ENCODE data around the gene RAB11A.

Gene RAB11A

DNA sequence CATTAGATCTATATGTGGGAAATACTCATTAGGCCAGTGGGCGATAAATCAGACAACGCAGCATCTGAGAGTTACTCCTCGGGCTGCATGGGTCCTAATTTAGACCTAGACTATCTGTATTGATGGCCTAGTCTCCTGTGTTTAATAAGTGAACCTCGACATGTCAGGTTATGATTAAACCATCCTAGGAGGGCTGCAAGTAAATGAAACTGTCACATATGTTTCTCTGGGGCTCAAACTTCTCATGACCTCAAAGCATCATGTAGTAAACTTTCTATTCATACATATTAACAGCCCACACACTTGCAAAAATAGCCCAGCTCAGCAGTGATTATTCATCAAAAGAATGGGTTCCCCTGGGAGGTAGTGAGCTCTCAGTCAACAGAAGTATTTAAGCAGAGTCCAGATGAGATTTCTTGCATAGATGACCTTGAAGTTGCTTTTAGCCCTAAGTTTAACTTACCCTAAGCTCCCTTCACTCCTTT, 51.6 kb downstream of the RAB11A start:
- no peaks in the 10 kb centered on the region for H3K4me1 ChIP-seq
- H3K27me3 ChIP-seq (ENCODE audit: control insufficient read depth, insufficient read depth, low read length): no peaks in the 10 kb centered on the region
- no peak overlapping the region for H3K9ac ChIP-seq
- H2AFZ ChIP-seq: no peak overlapping the region
- no peaks in the 10 kb centered on the region for H3K9me3 ChIP-seq (ENCODE audit: control insufficient read depth, low read length)
- H3K36me3 ChIP-seq (ENCODE audit: control insufficient read depth, insufficient read depth, low read length): no peaks in the 10 kb centered on the region
- no peak overlapping the region for H3K4me2 ChIP-seq (ENCODE audit: low read length)
- TF ChIP-seq, protein P1, sequence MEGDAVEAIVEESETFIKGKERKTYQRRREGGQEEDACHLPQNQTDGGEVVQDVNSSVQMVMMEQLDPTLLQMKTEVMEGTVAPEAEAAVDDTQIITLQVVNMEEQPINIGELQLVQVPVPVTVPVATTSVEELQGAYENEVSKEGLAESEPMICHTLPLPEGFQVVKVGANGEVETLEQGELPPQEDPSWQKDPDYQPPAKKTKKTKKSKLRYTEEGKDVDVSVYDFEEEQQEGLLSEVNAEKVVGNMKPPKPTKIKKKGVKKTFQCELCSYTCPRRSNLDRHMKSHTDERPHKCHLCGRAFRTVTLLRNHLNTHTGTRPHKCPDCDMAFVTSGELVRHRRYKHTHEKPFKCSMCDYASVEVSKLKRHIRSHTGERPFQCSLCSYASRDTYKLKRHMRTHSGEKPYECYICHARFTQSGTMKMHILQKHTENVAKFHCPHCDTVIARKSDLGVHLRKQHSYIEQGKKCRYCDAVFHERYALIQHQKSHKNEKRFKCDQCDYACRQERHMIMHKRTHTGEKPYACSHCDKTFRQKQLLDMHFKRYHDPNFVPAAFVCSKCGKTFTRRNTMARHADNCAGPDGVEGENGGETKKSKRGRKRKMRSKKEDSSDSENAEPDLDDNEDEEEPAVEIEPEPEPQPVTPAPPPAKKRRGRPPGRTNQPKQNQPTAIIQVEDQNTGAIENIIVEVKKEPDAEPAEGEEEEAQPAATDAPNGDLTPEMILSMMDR (IDR thresholded peaks at IDR 0.05): no peak
- no peak overlapping the region for H3K4me3 ChIP-seq (ENCODE audit: low read depth, low read length)
- H3K79me2 ChIP-seq: no peaks in the 10 kb centered on the region
- no peak overlapping the region for H3K27ac ChIP-seq

DNA sequence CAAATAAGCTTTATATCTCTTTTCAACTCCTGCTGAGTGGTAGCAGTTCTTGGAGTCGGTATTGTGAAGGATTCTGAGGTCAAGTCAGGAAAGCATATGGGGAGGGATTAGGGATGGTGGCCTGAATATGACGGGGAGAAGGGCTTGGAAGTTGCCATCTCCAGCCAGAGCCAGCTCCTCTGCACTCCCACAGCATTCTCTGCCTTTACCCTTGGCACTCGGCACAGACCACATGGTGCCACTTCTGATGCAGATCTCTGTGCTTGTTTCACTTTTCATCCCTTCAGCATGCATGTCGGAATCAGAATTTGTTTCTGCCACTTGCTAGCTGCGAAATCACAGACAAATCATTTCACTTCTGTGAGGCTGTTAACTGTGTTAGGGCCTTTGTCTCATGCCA, 52.5 kb downstream of the RAB11A start:
- Histone ChIP-seq H3K4me2 (ENCODE audit: low read length) (no peak overlapping the region), H2AFZ (no peak overlapping the region), H3K9ac (no peak overlapping the region), H3K27ac (no peak overlapping the region), H3K4me1 (no peaks in the 10 kb centered on the region), H3K9me3 (ENCODE audit: control insufficient read depth, low read length) (no peaks in the 10 kb centered on the region), H3K27me3 (ENCODE audit: control insufficient read depth, insufficient read depth, low read length) (no peaks in the 10 kb centered on the region), H3K4me3 (ENCODE audit: low read depth, low read length) (no peak overlapping the region), H3K36me3 (ENCODE audit: control insufficient read depth, insufficient read depth, low read length) (no peaks in the 10 kb centered on the region), H3K79me2 (no peaks in the 10 kb centered on the region)
- TF ChIP-seq, protein P1 (IDR thresholded peaks at IDR 0.05): no peak

DNA sequence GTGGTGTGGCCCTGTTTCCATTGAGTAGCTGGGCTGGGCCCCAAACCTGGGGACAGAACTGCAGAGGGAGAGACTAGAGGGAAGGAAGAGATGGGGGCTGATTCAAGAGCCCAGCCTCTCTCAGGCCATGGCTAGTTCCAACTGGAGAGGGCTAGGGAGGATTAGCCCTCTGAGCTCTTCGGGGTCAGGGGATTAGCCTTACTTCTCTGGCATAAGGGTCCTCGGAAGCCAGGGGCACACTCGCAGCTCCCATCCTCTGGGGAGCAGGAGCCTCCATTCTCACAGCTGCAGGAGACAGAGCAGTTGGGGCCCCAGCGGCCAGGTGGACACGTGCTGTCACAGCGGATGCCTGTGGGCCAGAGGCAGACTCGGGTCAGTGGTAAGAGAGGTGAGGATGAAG, 53.3 kb downstream of the RAB11A start:
- Histone ChIP-seq H3K27me3 (ENCODE audit: control insufficient read depth, insufficient read depth, low read length) (no peaks in the 10 kb centered on the region), H2AFZ (no peak overlapping the region), H3K4me2 (ENCODE audit: low read length) (no peak overlapping the region), H3K4me1 (no peaks in the 10 kb centered on the region), H3K79me2 (no peaks in the 10 kb centered on the region), H3K4me3 (ENCODE audit: low read depth, low read length) (no peak overlapping the region), H3K9me3 (ENCODE audit: control insufficient read depth, low read length) (no peaks in the 10 kb centered on the region), H3K36me3 (ENCODE audit: control insufficient read depth, insufficient read depth, low read length) (no peaks in the 10 kb centered on the region), H3K9ac (no peak overlapping the region), H3K27ac (no peak overlapping the region)
- TF ChIP-seq, protein P1 (IDR thresholded peaks at IDR 0.05): no peak

DNA sequence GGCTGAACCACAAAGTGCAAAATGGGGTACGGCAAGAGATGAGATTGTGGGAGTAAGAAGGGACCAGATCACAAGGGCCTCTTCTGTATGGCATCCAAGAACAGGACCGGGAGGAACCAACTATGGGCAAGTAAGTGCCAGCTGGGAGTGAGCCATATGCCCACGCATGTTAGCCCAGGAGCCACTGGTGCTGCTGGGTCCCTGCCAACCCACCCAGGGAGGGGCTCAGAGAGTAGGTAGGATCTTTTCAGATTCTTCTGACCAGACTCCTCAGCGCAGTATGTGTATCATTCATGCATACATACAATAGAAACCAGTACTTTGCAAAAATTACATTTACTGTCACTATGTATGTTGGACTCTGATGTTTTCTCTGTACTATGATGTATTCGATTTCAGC, 54.0 kb downstream of the RAB11A start:
- Histone ChIP-seq H3K9me3 (ENCODE audit: control insufficient read depth, low read length) (no peaks in the 10 kb centered on the region), H3K4me3 (ENCODE audit: low read depth, low read length) (no peak overlapping the region), H3K27me3 (ENCODE audit: control insufficient read depth, insufficient read depth, low read length) (no peaks in the 10 kb centered on the region), H3K4me1 (no peaks in the 10 kb centered on the region), H3K9ac (no peak overlapping the region), H3K4me2 (ENCODE audit: low read length) (no peak overlapping the region), H3K79me2 (no peaks in the 10 kb centered on the region), H3K27ac (no peak overlapping the region), H3K36me3 (ENCODE audit: control insufficient read depth, insufficient read depth, low read length) (no peaks in the 10 kb centered on the region), H2AFZ (no peak overlapping the region)
- TF ChIP-seq, protein P1 (IDR thresholded peaks at IDR 0.05): no peak

DNA sequence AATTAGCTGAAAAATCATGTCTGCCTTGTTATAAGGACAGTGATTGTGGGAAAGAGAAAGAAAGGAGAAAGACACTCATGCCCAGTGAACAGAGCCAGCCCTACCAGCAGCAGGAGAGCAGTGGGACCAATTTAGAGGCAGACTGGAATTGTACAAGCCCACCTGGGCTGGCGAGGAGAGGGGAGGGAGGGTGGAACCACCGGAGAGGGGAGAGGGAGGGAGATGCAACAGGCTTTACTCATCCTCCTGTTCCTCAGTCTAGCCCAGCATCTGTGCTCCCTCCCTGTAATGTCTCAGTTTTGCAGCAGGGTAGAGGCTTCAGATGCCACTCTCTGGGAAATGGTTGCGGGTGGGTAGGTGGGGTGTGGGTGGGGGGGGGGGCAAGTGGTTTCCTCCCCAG, 54.7 kb downstream of the RAB11A start:
- Histone ChIP-seq H3K4me3 (ENCODE audit: low read depth, low read length) (no peak overlapping the region), H3K36me3 (ENCODE audit: control insufficient read depth, insufficient read depth, low read length) (no peaks in the 10 kb centered on the region), H3K9me3 (ENCODE audit: control insufficient read depth, low read length) (no peaks in the 10 kb centered on the region), H3K9ac (no peak overlapping the region), H2AFZ (no peak overlapping the region), H3K4me2 (ENCODE audit: low read length) (no peak overlapping the region), H3K4me1 (no peaks in the 10 kb centered on the region), H3K79me2 (no peaks in the 10 kb centered on the region), H3K27ac (no peak overlapping the region), H3K27me3 (ENCODE audit: control insufficient read depth, insufficient read depth, low read length) (no peaks in the 10 kb centered on the region)
- TF ChIP-seq, protein P1 (IDR thresholded peaks at IDR 0.05): no peak

All from parathyroid adenoma (tissue), 2 donors.